K562 (cell line): Measurements from ENCODE around the gene PODN. TPM values are rescaled to one million over a fixed set of nuclear protein-coding genes. Genes with fewer than 3 reads are reported as not detected.
A peak's percentile ranks its signal among the peaks of the same experiment; 100 is the strongest.

ENCODE experiments used
- ATAC-seq: fragments of 200-7000 bp; cut with Tn5 transposase; 3 replicates; pipeline ENCODE4 v1.9.1; 2020; ENCODE audit warnings: moderate library complexity
- BruUV-seq: library from RNA; stranded (reverse); fragments of 400-500 nt; replicated peaks from 2 replicates; lab custom pipeline; 2021; lab: Mats Ljungman, UMichigan
- CTCF ChIA-PET: fragments of 300-600 bp; formaldehyde crosslinking; extraction: SDS; loops from one replicate; lab custom pipeline; 2021; ENCODE audit warnings: low intra/inter-chr PET ratio; lab: Yijun Ruan, JAX
- POLR2A ChIA-PET: fragments of 300-600, 350-650 bp; sonication (Branson Sonifier 250); formaldehyde crosslinking; extraction: SDS; loops from one replicate; lab custom pipeline; 2021; ENCODE audit warnings: antibody characterized with exemption, inconsistent platforms; lab: Yijun Ruan, JAX
- DNase-seq, 4 experiments: peaks; one replicate each; pipeline versions ENCODE4 v3.0.0 to v3.0.0-alpha.2; 2011 to 2018; ENCODE audit warnings: low spot score in 3 of 4, mixed read lengths in 3 of 4; ENCODE audit errors: extremely low read depth in 1 of 4
- FAIRE-seq: peaks from 2 replicates; lab custom pipeline; 2011; peaks lifted over from hg19 to GRCh38; lab: Jason Lieb, UNC
- H2AFZ ChIP-seq: 2 replicates; pipeline ENCODE4 v1.6.0; 2011; ENCODE audit warnings: low read depth, low read length, control low read depth, inconsistent platforms
- H3K27ac ChIP-seq: fragments of 200-600 bp; 3 replicates; pipeline ENCODE4 v1.8.0; 2011; ENCODE audit warnings: low read depth, mild to moderate bottlenecking, control low read depth, inconsistent platforms, low read length, moderate library complexity, mixed read lengths; ENCODE audit errors: extremely low read depth
- H3K27me3 ChIP-seq, 2 experiments: fragments of 300-600 bp in 1 of 2; 2 replicates in 1 of 2; 3 replicates in 1 of 2; pipeline versions ENCODE4 v1.6.0 to v1.8.0; 2011; ENCODE audit warnings: inconsistent platforms in 2 of 2, low read length in 2 of 2, mild to moderate bottlenecking in 1 of 2, mixed read lengths in 1 of 2, moderate library complexity in 1 of 2; ENCODE audit not compliant: control insufficient read depth in 2 of 2, insufficient read depth in 2 of 2
- H3K36me3 ChIP-seq: fragments of 300-600 bp; 3 replicates; pipeline ENCODE4 v1.8.0; 2011; ENCODE audit warnings: mild to moderate bottlenecking, low read length, inconsistent platforms; ENCODE audit not compliant: control insufficient read depth, insufficient read depth
- H3K4me1 ChIP-seq, 2 experiments: fragments of 200-600 bp in 1 of 2; replicated peaks in 1 of 2; 2 replicates in 1 of 2; 3 replicates in 1 of 2; pipeline versions ENCODE4 v1.5.1 to v1.8.0; 2011; ENCODE audit warnings: inconsistent platforms in 2 of 2, low read length in 2 of 2, mild to moderate bottlenecking in 1 of 2, mixed read lengths in 1 of 2, moderate library complexity in 1 of 2; ENCODE audit not compliant: control insufficient read depth in 2 of 2, insufficient read depth in 2 of 2
- H3K4me2 ChIP-seq: 2 replicates; pipeline ENCODE4 v1.6.1; 2011; ENCODE audit warnings: low read length, control low read depth, inconsistent platforms, mixed read lengths; ENCODE audit not compliant: insufficient read depth
- H3K4me3 ChIP-seq: fragments of 200-600 bp; sonication (generic), shearing (Covaris generic); 2 replicates; pipeline ENCODE4 v1.5.1; 2016; ENCODE audit warnings: control low read depth, inconsistent platforms
- H3K79me2 ChIP-seq: fragments of 200-600 bp; 3 replicates; pipeline ENCODE4 v1.8.0; 2011; ENCODE audit warnings: low read length, inconsistent platforms; ENCODE audit not compliant: control insufficient read depth, insufficient read depth
- H3K9ac ChIP-seq, 2 experiments: 2 replicates each; pipeline versions ENCODE4 v1.6.0 to v1.6.1; 2011; ENCODE audit warnings: low read depth in 2 of 2, low read length in 2 of 2, control low read depth in 1 of 2, inconsistent platforms in 1 of 2, mild to moderate bottlenecking in 1 of 2, mixed read lengths in 1 of 2; ENCODE audit not compliant: insufficient read depth in 1 of 2
- H3K9me1 ChIP-seq: one replicate; pipeline ENCODE4 v1.6.0; 2011; ENCODE audit warnings: inconsistent platforms, mild to moderate bottlenecking, low read length, moderate library complexity; ENCODE audit not compliant: control insufficient read depth, insufficient read depth
- H3K9me3 ChIP-seq: replicated peaks from 2 replicates; pipeline ENCODE4 v1.5.1; 2011; ENCODE audit warnings: low read depth, low read length, inconsistent platforms; ENCODE audit not compliant: control insufficient read depth, insufficient read depth
- H4K20me1 ChIP-seq: replicated peaks from 2 replicates; pipeline ENCODE4 v1.6.1; 2011; ENCODE audit warnings: low read length, inconsistent platforms, mixed read lengths; ENCODE audit not compliant: control insufficient read depth, insufficient read depth
- BHLHE40 ChIP-seq: IDR thresholded peaks from 2 replicates; pipeline ENCODE4 v1.6.1; 2011; ENCODE audit warnings: low read length, improper control_type of control experiment
- ESRRA ChIP-seq: fragments of 450-650 bp; IDR thresholded peaks from 2 replicates; pipeline ENCODE4 v1.6.1; 2014; ENCODE audit warnings: low read depth, mild to moderate bottlenecking, moderate library complexity, borderline replicate concordance
- RBM34 ChIP-seq: fragments of 200-400 bp; formaldehyde crosslinking; IDR thresholded peaks from 2 replicates; pipeline ENCODE4 v1.6.1; 2018; ENCODE audit warnings: low read length, borderline replicate concordance; ENCODE audit not compliant: insufficient read depth
- ZNF507 ChIP-seq: conservative IDR thresholded peaks from 2 replicates; pipeline ENCODE4 v1.6.1; 2017; ENCODE audit warnings: missing genetic modification characterization, missing compliant biosample characterization
- ZNF75A ChIP-seq: fragments of 450-650 bp; formaldehyde crosslinking; IDR thresholded peaks from 2 replicates; pipeline ENCODE4 v1.4.0; 2020; ENCODE audit warnings: mild to moderate bottlenecking
- WGBS: fragments of 100-300 bp; shearing (Covaris generic); methylation state at CpG from one replicate; pipeline ENCODE4 v1.1.6; 2016; ENCODE audit warnings: low coverage, mixed read lengths; ENCODE audit not compliant: insufficient coverage; ENCODE audit errors: missing lambda C conversion rate; 5-methylcytosine and 5-hydroxymethylcytosine counted together
- in situ Hi-C: fragments of 300-500 bp; cut with MboI; formaldehyde crosslinking; loops from 4 replicates; pipeline ENCODE4 v1.15.0; 2018; ENCODE audit warnings: inconsistent platforms, mixed read lengths
- intact Hi-C: fragments of 100-400 bp; cut with micrococcal nuclease; formaldehyde crosslinking; loops from 2 replicates; pipeline ENCODE4 v1.14.2; 2022
- polyA plus RNA-seq, 8 experiments: library from polyadenylated mRNA; depleted of rRNA in 4 of 8; stranded (reverse) in 5 of 8; unstranded in 3 of 8; fragments of >200 nt; fragmentation: Nextera tagmentation in 2 of 8; fragmentation: Illumina TruSeq in 1 of 8; extraction: Ambion mirVana in 2 of 8; extraction: Trizol in 1 of 8; gene quantifications; 2 replicates each; pipeline versions ENCODE4 v1.2.1 to v1.2.3, GENCODE V29; 2011 to 2014; ENCODE audit warnings: inconsistent platforms in 1 of 8, missing spikeins in 1 of 8
- total RNA-seq, 7 experiments: library from RNA; depleted of rRNA in 6 of 7; stranded (reverse); fragments of >200 nt in 6 of 7; fragmentation: Illumina TruSeq in 2 of 7; extraction: Trizol in 2 of 7; gene quantifications; 2 replicates each; pipeline versions ENCODE4 v1.2.1 to v1.2.3, GENCODE V29; 2011 to 2021; ENCODE audit warnings: low replicate concordance in 1 of 7

Gene PODN
- total and polyA plus RNA-seq, 9 of the 15 experiments (the other 6 are each of a cell fraction or from before 2014, with no cell fraction given) = not detected

- no peaks in the 10 kb centered on the region for H3K9me3 ChIP-seq
- 0 out of 3 replicates have a peak, but pooled peaks have one; percentile 9 for ATAC-seq
- no peak overlapping the region for H2AFZ ChIP-seq
- H3K36me3 ChIP-seq = no peaks in the 10 kb centered on the region
- 5% methylated on average over 16 of the region's 18 CpGs for WGBS
- POLR2A ChIA-PET = interaction anchor here (0.6 to 1.4 kb wide), 4 partner anchors 9 to 1242 kb away, joined by 3 read pairs; no protein-coding TSS in a partner anchor
- H3K27me3 ChIP-seq = peaks cover 60 to 85% of the 10 kb centered on the region in 2 experiments
- peaks cover 0 to 23% of the 10 kb centered on the region in 2 experiments; a peak in 1 of 5 replicates for H3K4me1 ChIP-seq
- CTCF ChIA-PET = no interaction called here
- intact Hi-C loops = no loop called here
- no peak overlapping the region for H3K27ac ChIP-seq
- no peak for FAIRE-seq
- no peak overlapping the region for H3K4me2 ChIP-seq
- no peak overlapping the region for H3K9ac ChIP-seq
- no TSS peak for BruUV-seq
- peaks cover 6% of the 10 kb centered on the region; the same call in 1 of the 2 replicates for H4K20me1 ChIP-seq
- no peaks in the 10 kb centered on the region for H3K79me2 ChIP-seq
- no peak overlapping the region for H3K4me3 ChIP-seq
- no peaks in the 10 kb centered on the region for H3K9me1 ChIP-seq
- DNase-seq = no peak
- in situ Hi-C loops = loop anchor here (5.0 kb wide), 1 partner anchor 44 kb away; no protein-coding TSS in a partner anchor
- no peak for TF ChIP-seq ZNF75A (CRISPR knock-in tag)
- TF ChIP-seq RBM34 = no peak
- TF ChIP-seq BHLHE40 = peak; percentile 59; the same call in 1 of the 2 replicates
- no peak for TF ChIP-seq ZNF507
- TF ChIP-seq ESRRA = no peak
Observed at GRCh38 chr1:53121319-53122172, 59.5 kb downstream of the PODN start.
